Measurements from ENCODE around the gene SSR1.

DNA sequence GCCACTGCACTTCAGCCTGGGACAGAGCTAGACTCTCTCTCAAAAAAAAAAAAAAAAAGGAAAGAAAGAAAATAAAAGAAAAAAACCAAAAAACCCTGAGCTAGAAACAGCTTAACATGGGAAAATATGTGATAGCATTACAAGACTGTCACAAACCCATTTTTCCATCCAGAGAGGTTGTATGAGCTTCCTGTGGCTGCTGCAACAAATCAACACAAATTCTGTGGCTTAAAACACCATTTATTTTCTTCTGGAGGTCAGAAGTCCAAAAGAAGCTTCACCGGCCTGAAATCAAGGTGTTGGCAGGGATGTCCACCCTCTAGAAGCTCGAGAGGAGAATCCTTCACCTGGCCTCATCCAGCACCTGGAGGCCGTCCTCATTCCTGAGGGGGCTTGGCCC is 21.7 kb upstream of the SSR1 start:
- TF ChIP-seq RXRA (CRISPR knock-in tag; IDR thresholded peaks at IDR 0.05) (no peak), PRPF4 (IDR thresholded peaks at IDR 0.05; ENCODE audit: low read depth, low read length, poor library complexity, severe bottlenecking) (no peak), CEBPG (CRISPR knock-in tag; IDR thresholded peaks at IDR 0.05) (no peak), ZSCAN29 (CRISPR knock-in tag; conservative IDR thresholded peaks at IDR 0.05) (no peak), CTCF (CRISPR knock-in tag; IDR thresholded peaks at IDR 0.05) (no peak), FOXM1 (CRISPR knock-in tag; IDR thresholded peaks at IDR 0.05) (no peak)
- TF ChIP-seq, protein P1, sequence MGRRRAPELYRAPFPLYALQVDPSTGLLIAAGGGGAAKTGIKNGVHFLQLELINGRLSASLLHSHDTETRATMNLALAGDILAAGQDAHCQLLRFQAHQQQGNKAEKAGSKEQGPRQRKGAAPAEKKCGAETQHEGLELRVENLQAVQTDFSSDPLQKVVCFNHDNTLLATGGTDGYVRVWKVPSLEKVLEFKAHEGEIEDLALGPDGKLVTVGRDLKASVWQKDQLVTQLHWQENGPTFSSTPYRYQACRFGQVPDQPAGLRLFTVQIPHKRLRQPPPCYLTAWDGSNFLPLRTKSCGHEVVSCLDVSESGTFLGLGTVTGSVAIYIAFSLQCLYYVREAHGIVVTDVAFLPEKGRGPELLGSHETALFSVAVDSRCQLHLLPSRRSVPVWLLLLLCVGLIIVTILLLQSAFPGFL (CRISPR knock-in tag; IDR thresholded peaks at IDR 0.05) = no peak
